Non-pigmented ciliary epithelial cell (primary cell): ENCODE results near the gene SLC7A9.

Experiments used
- DNase-seq: peaks from one replicate; pipeline ENCODE4 v3.0.0-alpha.2; 2010; ENCODE audit warnings: low read depth

The SLC7A9 gene

DNA sequence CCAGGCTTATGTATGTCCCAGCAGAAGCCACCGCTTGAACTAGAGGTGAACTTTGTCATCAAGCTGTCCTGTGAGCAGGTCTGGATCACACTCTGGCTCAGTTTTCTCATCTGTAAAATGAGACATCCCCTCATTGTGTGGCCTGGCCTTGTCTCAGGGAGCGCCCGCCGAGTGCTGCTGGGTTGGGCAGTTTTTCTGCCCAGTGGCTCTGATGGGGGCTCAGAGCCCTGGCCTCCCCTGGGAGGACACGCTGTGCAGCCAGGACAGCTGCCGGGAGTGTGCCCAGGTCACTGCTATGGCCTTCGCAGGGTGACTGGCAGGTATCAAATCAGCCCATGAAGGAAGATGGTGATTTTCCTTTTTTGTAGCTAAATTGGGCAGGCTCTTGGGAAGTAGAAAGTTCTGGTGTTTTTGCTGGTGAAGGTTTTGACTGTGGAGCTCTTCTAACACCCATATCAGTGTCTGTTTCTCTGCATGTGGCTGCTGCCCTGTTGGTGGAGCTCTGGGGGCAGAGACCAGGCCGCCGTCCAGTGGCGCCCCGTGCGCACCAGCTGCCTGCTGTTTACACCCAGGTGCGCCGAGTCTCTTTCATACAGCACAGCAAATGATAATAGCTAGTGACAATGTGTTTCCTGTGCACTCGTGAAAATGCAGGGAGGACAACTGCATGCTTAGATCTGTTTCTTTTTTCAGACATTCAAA, 40.8 kb downstream of the SLC7A9 start:
- no peak for DNase-seq

DNA sequence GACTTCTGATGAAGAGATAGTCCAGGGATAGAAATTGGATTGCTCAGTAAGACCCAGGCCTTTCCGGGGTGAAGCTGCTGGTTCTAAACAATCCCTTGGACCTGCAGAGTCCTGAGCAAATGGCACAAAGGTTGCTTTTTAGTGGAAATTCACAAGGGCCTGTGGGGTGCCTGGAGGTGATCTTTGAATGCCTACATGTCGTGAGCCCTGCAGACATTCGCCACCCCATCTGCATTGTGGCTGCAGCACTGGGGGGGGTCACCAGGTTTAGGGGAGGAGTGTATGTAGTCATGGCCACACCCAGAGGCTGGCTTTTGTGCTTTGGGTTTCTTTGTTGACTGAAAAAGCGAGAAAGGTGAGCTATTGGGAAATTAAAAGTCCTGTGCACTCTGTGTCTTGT, 41.4 kb downstream of the SLC7A9 start:
- DNase-seq: no peak

DNA sequence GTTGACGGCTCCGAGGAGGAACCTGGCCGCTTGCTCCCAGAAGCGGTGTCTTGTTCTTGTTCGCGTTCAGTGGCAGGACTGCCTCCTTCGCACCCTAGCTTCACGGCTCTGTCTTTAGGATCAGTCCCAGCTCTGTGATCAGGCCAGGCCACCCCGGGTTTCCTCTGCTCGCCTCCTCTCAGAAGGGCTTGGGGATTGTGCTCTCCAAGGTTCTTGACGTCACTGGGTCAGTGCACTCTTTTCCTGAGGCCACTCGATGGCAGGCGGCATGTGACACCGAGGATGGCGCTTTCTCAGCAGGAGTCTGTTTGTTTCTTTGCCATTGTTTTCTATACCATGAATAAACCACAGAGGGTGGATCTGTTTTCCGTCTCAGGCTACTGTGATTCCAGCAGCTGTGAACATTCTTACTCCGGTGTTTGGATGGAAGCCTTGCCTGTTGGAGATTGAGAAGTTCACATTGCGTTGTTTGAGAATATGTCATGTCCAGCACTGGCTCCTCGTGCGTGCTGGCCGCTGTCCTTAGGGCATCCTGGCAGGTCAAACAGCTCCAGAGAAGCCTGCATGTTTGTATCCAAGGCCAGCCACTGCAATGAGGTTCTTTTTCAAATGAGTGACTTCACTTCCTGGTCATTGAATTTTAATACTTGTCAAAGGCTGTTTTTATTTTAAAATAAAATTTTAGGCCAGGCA, 44.5 kb downstream of the SLC7A9 start:
- no peak for DNase-seq

DNA sequence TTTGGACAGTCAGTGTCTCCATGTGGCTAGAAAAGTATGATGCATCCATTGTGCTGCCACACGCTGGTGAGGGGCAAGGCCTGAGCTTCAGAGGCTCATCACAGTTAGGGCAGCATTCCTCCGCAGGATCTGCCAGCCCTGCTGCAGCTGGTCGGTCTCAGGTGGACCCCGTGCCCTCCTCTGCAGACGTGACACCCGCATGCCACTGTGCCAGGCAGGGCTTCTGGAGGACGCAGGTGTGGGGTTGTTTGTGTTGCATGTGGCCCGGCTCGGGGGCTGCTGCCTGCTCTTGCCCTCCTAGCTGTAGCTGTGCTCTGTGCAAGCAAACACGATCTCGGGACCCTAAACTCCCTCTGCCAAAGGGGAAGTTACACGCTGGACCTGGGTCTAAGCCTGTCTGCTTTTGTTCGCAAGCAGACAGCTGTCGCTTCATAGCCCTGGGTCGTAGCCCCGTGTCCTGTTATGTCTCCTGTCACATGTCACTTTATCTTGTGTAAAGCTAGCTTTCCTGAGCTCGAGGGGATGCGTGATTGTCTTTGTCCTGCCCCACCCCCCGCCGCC, 45.3 kb downstream of the SLC7A9 start:
- no peak for DNase-seq

DNA sequence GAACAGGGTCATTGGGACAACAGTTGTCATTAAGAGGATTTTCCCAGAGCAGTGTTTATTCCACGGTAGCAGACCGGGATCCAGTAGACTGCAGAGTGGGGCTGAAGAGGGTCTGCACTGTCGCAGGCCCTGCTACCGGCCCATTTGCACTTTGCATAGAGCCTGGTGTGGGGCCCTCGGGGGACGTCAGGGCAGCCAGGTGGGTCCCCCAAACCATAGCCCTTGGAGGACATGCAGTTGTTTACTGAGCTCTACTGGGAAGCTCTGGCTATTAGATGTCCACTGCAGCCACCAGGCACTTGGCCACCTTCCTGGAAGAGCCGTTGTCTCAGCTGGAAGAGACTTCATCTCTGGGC, 45.8 kb downstream of the SLC7A9 start:
- DNase-seq: no peak

DNA sequence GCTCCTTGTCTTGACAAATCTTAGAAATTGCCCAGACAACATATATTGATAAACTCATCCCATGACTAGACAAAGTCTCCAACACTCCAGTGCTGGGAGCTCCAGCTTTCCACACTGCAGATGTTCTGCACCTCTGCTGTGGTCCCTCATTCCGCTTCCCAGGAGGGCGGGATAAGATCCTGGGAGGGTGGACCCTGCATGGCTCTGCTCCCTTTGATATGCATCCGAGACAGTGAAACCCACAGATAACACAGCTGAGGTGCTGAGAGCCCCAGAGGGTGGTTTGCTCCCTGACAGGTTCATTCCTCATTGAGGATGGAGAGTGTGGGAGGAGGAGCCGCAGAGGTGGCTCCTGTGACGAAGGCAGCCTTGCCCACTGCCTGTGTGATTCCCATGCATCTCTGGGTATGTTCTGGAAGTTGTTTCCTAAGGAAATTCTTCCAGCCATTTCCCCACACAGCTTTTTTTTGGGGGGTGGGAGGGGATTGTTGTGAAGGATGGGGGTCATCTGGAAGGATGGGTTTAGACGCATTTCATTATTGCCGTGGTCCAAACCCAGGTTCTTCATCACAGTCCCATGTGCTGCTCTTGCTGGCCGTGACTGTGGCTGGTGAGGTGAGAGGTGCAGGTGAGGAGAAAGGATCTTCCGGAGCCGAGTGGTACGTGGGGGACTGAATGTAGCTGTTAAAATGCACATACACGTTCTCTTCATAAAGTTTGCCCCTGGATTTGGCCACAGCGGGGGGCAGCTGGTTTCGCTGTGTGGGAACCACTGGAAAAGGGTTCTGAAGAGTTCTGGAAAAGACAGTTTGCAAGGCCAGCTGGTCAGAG, 46.4 kb downstream of the SLC7A9 start:
- no peak for DNase-seq

DNA sequence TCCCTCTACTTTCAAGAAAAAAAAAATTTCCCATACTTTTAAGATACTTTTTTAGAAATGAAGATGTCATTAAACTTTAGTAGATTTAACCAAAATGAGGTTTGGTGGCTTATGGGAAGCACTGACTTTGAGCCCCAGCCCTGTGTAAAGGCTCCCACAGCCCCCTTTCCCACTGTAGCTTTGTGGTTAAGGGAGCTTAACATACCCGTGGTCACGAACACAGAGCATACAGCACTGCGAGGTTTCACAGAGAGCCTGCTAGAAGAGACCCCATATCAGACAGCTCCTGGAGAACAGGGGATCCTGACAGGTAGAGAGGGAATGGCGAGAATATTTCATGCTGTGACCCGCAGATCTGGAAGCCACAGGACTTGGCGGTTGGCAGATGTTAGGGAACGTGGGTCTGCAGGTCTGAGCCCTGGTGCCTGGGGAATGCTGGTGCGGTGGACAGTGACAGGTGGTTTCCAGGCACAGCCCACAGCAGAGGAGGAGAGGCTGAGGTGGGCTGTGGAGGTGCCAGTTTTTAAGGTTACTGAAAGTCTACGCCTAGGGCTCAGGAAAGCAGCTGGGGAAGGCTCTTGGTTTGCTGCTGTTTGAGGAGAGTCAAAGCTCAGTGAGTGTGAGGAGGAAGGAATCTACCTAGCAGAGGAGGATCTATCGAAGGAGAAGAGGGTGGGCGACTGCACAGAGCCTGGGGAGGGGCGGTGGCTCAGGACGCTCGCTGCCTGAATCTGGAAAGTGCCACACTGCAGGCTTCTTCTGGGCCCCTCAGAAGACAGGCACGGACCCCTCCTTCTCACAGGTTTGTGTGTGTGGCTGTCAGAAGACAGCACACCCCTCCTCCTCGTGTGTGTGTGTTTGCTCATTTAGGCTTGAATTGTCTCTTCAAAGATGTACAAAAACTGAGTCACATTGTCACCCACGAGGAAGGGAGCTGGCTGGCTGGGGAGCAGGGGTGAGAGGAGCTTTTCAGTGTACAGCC, 49.9 kb downstream of the SLC7A9 start:
- DNase-seq: no peak

DNA sequence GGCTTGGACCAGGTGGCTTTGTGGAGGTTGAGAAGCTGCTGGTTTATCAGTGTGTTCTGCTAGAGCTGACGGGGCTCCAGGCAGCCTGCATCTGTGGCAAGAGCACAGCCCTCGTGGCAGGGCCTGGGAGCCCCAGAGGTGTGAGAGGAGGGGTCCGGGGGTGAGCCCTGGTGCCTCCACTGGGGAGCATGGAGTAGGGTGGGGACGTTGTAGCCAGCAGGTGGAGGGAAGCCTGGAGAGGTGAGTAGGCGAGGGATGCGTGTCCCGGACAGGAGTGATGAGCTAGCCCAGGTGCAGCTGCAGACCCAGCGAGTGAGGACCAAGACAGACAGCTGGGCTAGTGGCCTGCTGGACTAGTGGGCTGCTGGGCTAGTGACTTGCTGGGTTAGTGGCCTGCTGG, 51.0 kb downstream of the SLC7A9 start:
- DNase-seq: no peak

DNA sequence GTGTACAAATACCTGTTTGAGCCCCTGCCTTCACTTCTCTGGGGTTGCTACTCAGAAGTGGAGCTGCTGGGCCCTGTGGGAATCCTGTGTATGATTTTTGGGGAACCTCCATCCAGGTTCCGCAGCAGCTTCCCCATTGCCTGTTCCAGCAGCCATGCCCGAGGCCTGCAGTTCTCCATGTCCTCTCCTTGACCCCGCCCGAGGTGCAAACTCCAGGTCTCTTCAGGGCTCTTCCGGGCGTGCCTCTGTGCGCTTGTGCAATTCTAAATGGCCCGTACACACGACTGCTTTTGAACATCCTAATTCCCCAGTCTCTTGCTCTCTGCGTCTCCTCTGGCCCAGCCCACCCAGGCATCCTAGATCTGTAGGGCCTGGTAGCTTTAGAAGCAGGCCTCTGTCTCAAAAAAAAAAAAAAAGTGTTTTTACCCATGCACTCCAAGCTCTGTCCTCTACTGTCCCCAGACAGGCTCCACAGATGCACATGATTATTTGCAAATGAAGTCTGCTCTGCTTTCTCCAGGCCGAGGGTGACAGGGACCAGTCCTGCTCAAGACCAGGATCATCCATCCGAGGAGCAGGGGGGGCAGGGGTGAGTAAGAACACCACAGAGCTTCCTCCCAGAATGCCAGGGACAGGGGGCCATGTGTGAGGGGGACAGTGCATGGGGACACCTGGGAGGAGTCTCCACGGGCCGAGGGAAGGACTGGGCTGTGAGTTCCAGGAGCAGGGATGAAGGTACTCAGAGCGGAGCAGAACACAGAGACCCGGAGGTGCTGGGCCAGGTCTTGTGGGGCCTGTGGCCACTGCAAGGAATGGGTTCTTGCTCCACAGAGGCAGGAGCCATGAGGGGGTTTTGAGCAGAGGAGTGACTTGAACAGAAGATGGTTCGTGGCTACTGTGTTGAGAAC, 51.7 kb downstream of the SLC7A9 start:
- no peak for DNase-seq

DNA sequence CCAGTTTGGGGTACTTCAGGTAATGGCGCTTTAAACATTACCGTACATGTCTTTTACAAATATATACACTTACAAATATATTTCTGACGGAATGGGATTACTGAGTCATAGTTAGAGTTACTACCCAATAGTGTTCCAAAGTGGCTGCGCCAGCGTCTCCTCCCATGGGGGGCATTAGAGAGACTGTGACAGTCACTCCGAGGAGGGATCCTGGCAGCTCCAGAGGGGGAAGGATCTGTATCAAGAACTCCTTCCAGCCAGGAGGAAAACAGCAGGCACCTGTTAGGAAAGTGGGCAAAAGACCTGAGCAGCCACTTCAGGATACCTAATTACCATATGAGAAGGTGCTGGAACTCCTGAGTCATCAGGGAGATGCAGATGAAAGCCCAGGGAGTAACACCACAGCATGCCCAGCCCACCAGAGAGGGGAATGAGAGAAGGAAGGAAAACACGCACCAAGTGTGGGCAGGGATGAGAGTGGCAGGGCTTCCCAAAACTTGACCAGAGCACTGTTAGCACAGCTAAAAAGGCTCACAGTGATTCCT, 52.9 kb downstream of the SLC7A9 start:
- DNase-seq: no peak

DNA sequence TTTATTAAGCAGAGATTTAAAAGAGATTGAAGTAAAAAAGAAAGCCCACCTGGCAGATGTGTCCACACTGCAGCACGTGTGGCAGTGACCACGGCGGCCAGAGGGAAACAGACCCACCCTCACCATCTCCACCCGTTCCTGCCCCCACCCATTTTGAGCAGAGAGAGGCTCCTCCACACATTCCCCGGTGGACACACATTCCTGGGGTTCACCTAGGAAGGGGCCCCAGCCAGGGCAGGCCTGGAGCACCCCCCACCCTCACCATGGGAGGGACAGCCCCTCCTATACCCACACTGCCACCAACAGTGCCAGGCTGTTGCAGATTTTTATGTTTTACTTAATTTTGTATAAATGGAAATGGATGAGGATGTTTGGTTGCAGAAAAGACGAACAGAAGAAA, 54.9 kb downstream of the SLC7A9 start:
- DNase-seq: no peak

DNA sequence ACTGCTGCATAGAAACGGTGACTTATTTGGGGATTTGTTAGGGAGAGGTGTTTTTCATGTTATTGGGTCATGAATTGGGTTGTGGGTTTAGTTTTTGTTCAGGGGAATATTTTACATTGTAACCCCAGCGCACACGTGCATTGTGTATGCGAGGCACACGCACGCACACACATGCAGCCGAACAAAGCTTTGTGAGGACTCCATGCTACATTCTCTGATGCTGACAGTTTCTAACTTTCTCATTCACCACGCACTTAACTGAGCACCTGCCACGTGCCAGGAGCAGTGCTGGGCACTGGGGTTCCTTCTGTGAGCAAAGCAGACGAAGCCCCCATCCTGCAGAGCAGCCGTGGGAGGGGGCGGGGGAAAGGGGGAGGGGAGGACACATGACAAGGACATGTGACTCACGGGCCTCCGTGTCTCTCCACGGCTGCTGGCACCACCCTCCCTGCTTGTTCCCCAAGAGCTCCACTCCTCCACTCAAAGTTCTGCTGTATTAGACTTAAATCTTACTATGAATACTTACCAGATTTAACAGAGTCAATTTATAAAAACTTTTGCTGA, 55.6 kb downstream of the SLC7A9 start:
- no peak for DNase-seq

DNA sequence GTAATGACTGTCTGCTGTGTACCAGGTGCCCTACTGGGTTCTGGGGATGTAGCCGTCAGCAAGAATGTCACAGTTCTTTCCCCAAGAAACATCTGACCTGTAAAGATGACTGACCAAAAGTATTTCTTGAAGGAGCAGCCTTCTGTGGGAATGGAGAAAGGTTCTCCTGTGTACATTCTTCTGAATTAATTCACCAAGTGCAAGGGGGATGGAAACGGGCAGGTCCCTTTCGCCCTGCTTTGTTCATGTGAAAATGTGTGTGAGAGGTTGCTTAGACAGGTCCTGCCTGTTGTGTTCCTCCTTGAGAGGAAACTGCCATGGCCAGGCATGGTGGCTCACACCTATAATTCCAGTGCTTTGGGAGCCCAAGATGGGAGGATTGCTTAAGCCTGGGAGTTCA, 57.0 kb downstream of the SLC7A9 start:
- DNase-seq: no peak

DNA sequence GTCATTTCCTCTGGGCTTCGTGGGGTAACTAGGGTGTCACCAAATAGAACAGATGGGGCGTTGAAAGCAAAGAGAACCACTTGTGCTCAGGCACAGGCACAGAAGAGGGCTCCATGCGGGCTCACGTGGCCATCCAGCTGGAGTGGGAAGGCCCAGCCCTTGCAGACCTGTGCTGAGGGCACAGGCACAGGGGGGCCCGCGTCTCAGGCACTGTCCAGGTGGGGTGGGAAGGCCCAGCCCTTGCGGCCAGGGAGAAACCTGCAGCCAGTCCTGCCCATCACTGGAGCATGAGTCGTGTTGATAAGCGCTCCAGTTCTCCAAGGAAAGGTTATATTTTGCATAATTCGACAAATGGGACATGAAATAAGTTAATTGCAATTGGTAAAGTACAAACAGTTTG, 57.5 kb downstream of the SLC7A9 start:
- no peak for DNase-seq

DNA sequence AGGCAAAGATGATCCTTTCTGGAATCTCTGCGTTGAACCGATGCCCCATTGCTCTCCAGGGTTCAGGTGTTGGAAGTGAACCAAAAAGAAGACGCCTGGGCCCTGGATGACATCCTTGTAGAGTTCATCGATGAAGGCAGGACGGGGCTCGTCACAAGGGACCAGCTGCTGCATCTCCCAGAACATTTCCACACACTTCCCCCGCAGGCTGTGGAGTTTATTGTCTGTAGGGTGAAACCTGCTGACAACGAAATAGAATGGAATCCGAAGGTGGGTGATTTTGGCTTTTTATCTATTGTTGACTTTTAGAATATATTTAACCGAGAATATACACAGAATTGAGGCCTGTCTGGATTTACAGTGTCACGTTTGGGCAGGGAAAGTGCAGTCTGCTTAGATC, 58.4 kb downstream of the SLC7A9 start:
- DNase-seq: no peak

DNA sequence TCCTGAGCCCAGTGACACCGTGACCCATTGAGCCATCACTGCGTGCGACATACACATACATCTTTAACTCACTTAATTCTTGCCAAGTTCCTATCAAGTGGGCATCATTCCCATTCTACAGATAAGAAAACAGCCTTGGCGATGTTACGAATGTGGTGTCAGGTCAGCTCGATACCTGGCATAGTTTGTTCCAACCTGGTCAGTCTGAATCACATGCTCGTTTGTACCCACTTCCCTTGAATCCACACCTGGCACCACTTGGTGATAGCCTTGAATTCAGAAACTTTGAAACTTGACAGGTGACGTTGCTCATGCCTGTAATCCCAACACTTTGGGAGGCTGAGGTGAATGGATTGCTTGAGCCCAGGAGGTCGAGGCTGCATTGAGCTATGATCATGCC, 59.1 kb downstream of the SLC7A9 start:
- no peak for DNase-seq

DNA sequence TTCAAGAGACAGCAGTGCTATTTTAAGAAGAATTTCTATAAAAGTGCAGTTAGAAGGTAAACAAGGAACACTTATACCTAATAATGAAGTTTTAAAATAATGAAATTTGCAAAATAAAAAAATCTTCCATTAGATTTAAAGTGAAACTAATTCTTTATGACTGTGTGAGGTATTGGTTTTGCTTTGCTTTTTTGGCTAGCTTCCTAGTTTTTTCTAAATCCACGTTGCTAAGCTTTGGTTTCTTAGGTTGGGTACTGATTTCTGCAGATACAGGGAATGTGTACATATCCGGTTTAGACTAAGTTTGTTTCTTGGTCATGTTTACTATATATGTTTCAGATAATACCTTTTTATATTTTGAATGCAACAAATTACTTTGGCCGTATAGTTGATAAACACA, 59.8 kb downstream of the SLC7A9 start:
- no peak for DNase-seq

DNA sequence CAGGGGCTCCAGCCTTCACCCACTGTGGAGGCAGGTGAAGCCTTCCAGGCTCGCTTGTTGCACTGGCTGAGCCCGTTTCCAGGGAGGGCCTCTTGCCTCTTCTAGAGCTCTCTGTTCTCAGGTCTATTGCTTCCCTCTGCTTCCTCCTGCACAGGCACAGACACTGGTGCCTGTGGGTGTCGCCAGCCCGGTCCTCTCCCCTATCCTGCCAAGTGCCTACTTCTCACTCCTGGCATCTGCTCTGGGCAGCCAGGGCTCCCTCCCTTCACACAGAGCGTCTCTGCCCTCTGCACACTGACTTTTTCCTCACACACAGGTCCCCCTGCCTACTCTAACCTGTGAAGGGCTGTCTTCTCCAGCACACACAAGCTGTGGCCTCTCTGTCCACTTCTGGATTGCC, 60.3 kb downstream of the SLC7A9 start:
- DNase-seq: no peak

DNA sequence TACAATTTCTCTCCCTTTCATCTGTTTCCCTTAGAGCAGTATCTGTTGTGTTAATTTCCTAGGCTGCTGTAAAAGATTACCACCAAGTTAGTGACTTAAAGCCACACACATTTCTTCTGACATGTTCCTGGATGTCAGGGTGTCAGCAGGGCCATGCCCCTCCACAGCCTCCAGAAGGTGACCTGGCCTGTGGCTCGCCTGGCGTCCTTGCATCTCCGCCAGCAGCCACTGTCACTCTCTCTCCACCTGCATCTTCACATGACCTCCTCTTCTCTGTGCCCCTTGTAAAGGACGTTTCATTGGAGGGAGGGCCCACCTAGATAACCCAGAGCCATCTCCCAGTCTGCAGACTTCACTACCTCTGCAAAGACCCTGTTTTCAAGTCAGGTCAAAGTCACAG, 61.3 kb downstream of the SLC7A9 start:
- DNase-seq: no peak

DNA sequence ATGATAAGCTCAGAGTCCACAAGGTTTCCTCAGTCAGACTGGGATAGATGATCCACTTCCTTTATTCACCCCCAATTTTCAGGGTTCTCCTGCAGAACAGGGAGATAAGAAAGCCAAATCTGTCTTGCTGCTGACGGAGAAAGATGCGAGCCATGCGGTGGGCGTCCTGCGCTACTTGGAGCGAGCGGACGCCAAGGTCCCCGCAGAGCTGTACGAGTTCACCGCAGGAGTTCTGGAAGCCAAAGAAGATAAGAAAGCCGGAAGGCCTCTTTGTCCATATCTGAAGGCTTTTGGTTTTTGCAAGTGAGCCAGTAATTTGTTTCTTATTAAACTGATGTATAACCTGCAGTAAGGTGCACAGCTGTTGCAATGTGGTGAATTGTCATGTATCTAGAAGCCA, 66.7 kb downstream of the SLC7A9 start:
- DNase-seq: no peak
